Keratinocyte (primary cell): ENCODE measurements around the gene RGS6. TPM values are rescaled to one million over a fixed set of nuclear protein-coding genes. Genes with fewer than 3 reads are reported as not detected.
A peak's percentile ranks its signal among the peaks of the same experiment; 100 is the strongest.

ENCODE experiments used
- DNase-seq: peaks from one replicate; pipeline ENCODE4 v3.0.0-alpha.2; 2011; ENCODE audit warnings: low read depth, missing footprints, low spot score
- FAIRE-seq: peaks from 2 replicates; lab custom pipeline; 2011; peaks lifted over from hg19 to GRCh38; lab: Jason Lieb, UNC
- H2AFZ ChIP-seq: 2 replicates; pipeline ENCODE4 v1.6.0; 2012; ENCODE audit warnings: low read length, control low read depth, inconsistent platforms; ENCODE audit not compliant: control insufficient read depth
- H3K27ac ChIP-seq: 2 replicates; pipeline ENCODE4 v1.5.1; 2011; ENCODE audit warnings: low read length; ENCODE audit not compliant: control insufficient read depth, insufficient read depth
- H3K27me3 ChIP-seq: 3 replicates; pipeline ENCODE4 v1.6.0; 2011; ENCODE audit warnings: low read length; ENCODE audit not compliant: control insufficient read depth, insufficient read depth; ENCODE audit errors: extremely low read depth
- H3K36me3 ChIP-seq, 2 experiments: 2 replicates in 1 of 2; 3 replicates in 1 of 2; pipeline ENCODE4 v1.5.1; 2011; ENCODE audit warnings: low read length in 2 of 2, mild to moderate bottlenecking in 1 of 2; ENCODE audit not compliant: control insufficient read depth in 2 of 2, insufficient read depth in 2 of 2; ENCODE audit errors: extremely low read depth in 1 of 2
- H3K4me1 ChIP-seq: 3 replicates; pipeline ENCODE4 v1.5.1; 2011; ENCODE audit warnings: low read length; ENCODE audit not compliant: control insufficient read depth, insufficient read depth; ENCODE audit errors: extremely low read depth
- H3K4me2 ChIP-seq: 3 replicates; pipeline ENCODE4 v1.6.0; 2011; ENCODE audit warnings: low read depth, low read length; ENCODE audit not compliant: control insufficient read depth, insufficient read depth; ENCODE audit errors: extremely low read depth
- H3K4me3 ChIP-seq, 3 experiments: fragments of 200-600 bp in 1 of 3; sonication (generic) in 1 of 3; 2 replicates in 2 of 3; 3 replicates in 1 of 3; pipeline ENCODE4 v1.5.1; 2011 to 2016; ENCODE audit warnings: low read length in 3 of 3, mild to moderate bottlenecking in 3 of 3, control low read depth in 2 of 3, inconsistent platforms in 1 of 3, low read depth in 1 of 3, mixed read lengths in 1 of 3, mixed run types in 1 of 3, moderate library complexity in 1 of 3; ENCODE audit not compliant: control insufficient read depth in 2 of 3, insufficient read depth in 2 of 3; ENCODE audit errors: extremely low read depth in 1 of 3
- H3K79me2 ChIP-seq: 2 replicates; pipeline ENCODE4 v1.6.0; 2012; ENCODE audit warnings: low read length; ENCODE audit not compliant: control insufficient read depth, insufficient read depth
- H3K9ac ChIP-seq: 3 replicates; pipeline ENCODE4 v1.6.0; 2011; ENCODE audit warnings: low read length; ENCODE audit not compliant: control insufficient read depth, insufficient read depth; ENCODE audit errors: extremely low read depth
- H3K9me1 ChIP-seq: 3 replicates; pipeline ENCODE4 v1.6.0; 2011; ENCODE audit warnings: low read length; ENCODE audit not compliant: control insufficient read depth, insufficient read depth; ENCODE audit errors: extremely low read depth
- H3K9me3 ChIP-seq: 2 replicates; pipeline ENCODE4 v1.5.1; 2012; ENCODE audit warnings: low read depth, low read length; ENCODE audit not compliant: control insufficient read depth
- H4K20me1 ChIP-seq: 3 replicates; pipeline ENCODE4 v1.6.0; 2011; ENCODE audit warnings: low read length; ENCODE audit not compliant: control insufficient read depth, insufficient read depth; ENCODE audit errors: extremely low read depth
- CTCF ChIP-seq, 3 experiments: IDR thresholded peaks in 1 of 3; conservative IDR thresholded peaks in 1 of 3; optimal IDR thresholded peaks in 1 of 3; 2 replicates in 2 of 3; 3 replicates in 1 of 3; pipeline versions ENCODE3 to v1.5.1; 2011; ENCODE audit warnings: low read length in 3 of 3, mild to moderate bottlenecking in 3 of 3, moderate library complexity in 2 of 3, control low read depth in 1 of 3, inconsistent platforms in 1 of 3; ENCODE audit not compliant: insufficient read depth in 2 of 3; ENCODE audit errors: extremely low read depth in 1 of 3
- EZH2 ChIP-seq: IDR thresholded peaks from one replicate; pipeline ENCODE4 v1.6.1; 2012; ENCODE audit warnings: inconsistent platforms, mild to moderate bottlenecking, low read length, moderate library complexity
- dilution Hi-C: fragments of 300-500 bp; cut with MboI; formaldehyde crosslinking; loops from one replicate; pipeline ENCODE4 v1.7.0; 2020; ENCODE audit warnings: low sequenced_read_pairs; ENCODE audit not compliant: extremely low pct_ligation_motif_present
- polyA plus RNA-seq, 5 experiments: library from polyadenylated mRNA; depleted of rRNA in 3 of 5; stranded (reverse) in 3 of 5; stranded (forward) in 1 of 5; unstranded in 1 of 5; fragments of >200 nt; gene quantifications; 1 replicate in 1 of 5; 2 replicates in 3 of 5; 3 replicates in 1 of 5; pipeline versions ENCODE4 v1.2.1 to v1.2.3, GENCODE V29; 2011 to 2012; ENCODE audit warnings: missing spikeins in 2 of 5, low read depth in 1 of 5, low replicate concordance in 1 of 5

The RGS6 gene
- polyA plus RNA-seq, 1 donor (not counting 4 experiments of a cell fraction or from before 2014, with no cell fraction given) = not detected

- H4K20me1 ChIP-seq = no peaks in the 10 kb centered on the region
- H3K4me2 ChIP-seq = no peak overlapping the region
- dilution Hi-C loops = no loop called here
- H3K9ac ChIP-seq = no peak overlapping the region
- H3K27ac ChIP-seq = no peak overlapping the region
- no peak overlapping the region for H3K4me3 ChIP-seq
- H3K9me1 ChIP-seq = no peaks in the 10 kb centered on the region
- no peak for TF ChIP-seq CTCF (optimal IDR thresholded peaks at IDR 0.05 in 1 of 3, IDR thresholded peaks at IDR 0.05 in 1 of 3, conservative IDR thresholded peaks at IDR 0.05 in 1 of 3; ENCODE audit: extremely low read depth in 1 of 3, insufficient read depth in 2 of 3, low read length in 3 of 3)
- no peak for TF ChIP-seq EZH2
- H3K27me3 ChIP-seq = peaks cover 18% of the 10 kb centered on the region
- DNase-seq (no peak), FAIRE-seq (no peak)
- H3K9me3 ChIP-seq = no peaks in the 10 kb centered on the region
- no peaks in the 10 kb centered on the region for H3K36me3 ChIP-seq
- peaks cover 30% of the 10 kb centered on the region for H3K4me1 ChIP-seq
- no peaks in the 10 kb centered on the region for H3K79me2 ChIP-seq
- H2AFZ ChIP-seq = no peak overlapping the region
Measured at GRCh38 chr14:72557671-72558070, 625.4 kb downstream of the RGS6 start.

GRCh38 chr14:72558721-72559120 lies 626.5 kb downstream of the RGS6 start:
- Histone ChIP-seq H3K27ac (peak overlapping the region; percentile 76), H3K4me1 (peaks cover 30% of the 10 kb centered on the region), H2AFZ (no peak overlapping the region), H3K4me3 (peak overlapping the region in 2 of 3 experiments; percentile 29 to 45), H3K36me3 (no peaks in the 10 kb centered on the region), H3K27me3 (peaks cover 9% of the 10 kb centered on the region), H3K9ac (peak overlapping the region; percentile 65), H3K79me2 (no peaks in the 10 kb centered on the region), H3K9me3 (no peaks in the 10 kb centered on the region), H3K9me1 (no peaks in the 10 kb centered on the region), H4K20me1 (no peaks in the 10 kb centered on the region), H3K4me2 (peak overlapping the region; percentile 84)
- no peak for TF ChIP-seq EZH2
- no peak for TF ChIP-seq CTCF (optimal IDR thresholded peaks at IDR 0.05 in 1 of 3, IDR thresholded peaks at IDR 0.05 in 1 of 3, conservative IDR thresholded peaks at IDR 0.05 in 1 of 3; ENCODE audit: extremely low read depth in 1 of 3, insufficient read depth in 2 of 3, low read length in 3 of 3)
- dilution Hi-C loops = no loop called here
- FAIRE-seq (peak; percentile 99), DNase-seq (peak; percentile 55)
